ENCODE data around the gene HMGB1.
A peak's percentile ranks its signal among the peaks of the same experiment; 100 is the strongest.
"Not testable (repeated sequence)": the region's sequence is repeated elsewhere in the genome, so short reads cannot be mapped to it uniquely, and the experiment has no call there.

Gene HMGB1

GRCh38 chr13:30464496-30465342 lies 1.0 kb downstream of the HMGB1 start:
- peak; percentile 82 to 84 for DNase-seq

- DNase-seq = peak; percentile 66 to 77
Observed at GRCh38 chr13:30463787-30464495, 1.8 kb downstream of the HMGB1 start.

GRCh38 chr13:30461279-30462066 lies 4.3 kb downstream of the HMGB1 start:
- DNase-seq = peak in 1 of 2 donors; percentile 78

GRCh38 chr13:30457306-30457891 lies 8.3 kb downstream of the HMGB1 start:
- DNase-seq = no peak

GRCh38 chr13:30456290-30456689 lies 9.4 kb downstream of the HMGB1 start:
- no peak for DNase-seq

- no peak for DNase-seq
Observed at GRCh38 chr13:30454991-30455390, 10.7 kb downstream of the HMGB1 start.

- DNase-seq = no peak
Observed at GRCh38 chr13:30453727-30454126, 12.0 kb downstream of the HMGB1 start.

GRCh38 chr13:30451476-30451875 lies 14.3 kb downstream of the HMGB1 start:
- not testable (repeated sequence) for DNase-seq

- no peak for DNase-seq
Observed at GRCh38 chr13:30450066-30450465, 15.7 kb downstream of the HMGB1 start.

- no peak for DNase-seq
Observed at GRCh38 chr13:30448441-30448840, 17.3 kb downstream of the HMGB1 start.

GRCh38 chr13:30446126-30446500 lies 19.6 kb downstream of the HMGB1 start:
- DNase-seq = no peak

- DNase-seq = peak in 1 of 2 donors; percentile 55
Observed at GRCh38 chr13:30443957-30444404, 21.8 kb downstream of the HMGB1 start.

- not testable (repeated sequence) for DNase-seq
Observed at GRCh38 chr13:30443491-30443890, 22.2 kb downstream of the HMGB1 start.

- DNase-seq = no peak
Observed at GRCh38 chr13:30442926-30443325, 22.8 kb downstream of the HMGB1 start.

GRCh38 chr13:30440910-30441703 lies 24.6 kb downstream of the HMGB1 start:
- no peak for DNase-seq

- no peak for DNase-seq
Observed at GRCh38 chr13:30438286-30438685, 27.4 kb downstream of the HMGB1 start.

GRCh38 chr13:30437177-30437576 lies 28.6 kb downstream of the HMGB1 start:
- DNase-seq = no peak

GRCh38 chr13:30435911-30436451 lies 29.8 kb downstream of the HMGB1 start:
- DNase-seq = no peak

GRCh38 chr13:30431269-30431940 lies 34.3 kb downstream of the HMGB1 start:
- DNase-seq = no peak

- peak in 1 of 2 donors; percentile 20 for DNase-seq
Observed at GRCh38 chr13:30429721-30430694, 35.7 kb downstream of the HMGB1 start.
